Dermis blood vessel endothelial cell (primary cell): Measurements from ENCODE around the gene TMEM52. TPM values are rescaled to one million over a fixed set of nuclear protein-coding genes. Genes with fewer than 3 reads are reported as not detected.
"Not testable (repeated sequence)": the region's sequence is repeated elsewhere in the genome, so short reads cannot be mapped to it uniquely, and the experiment has no call there.

Experiments
- DNase-seq: peaks from one replicate; pipeline ENCODE4 v3.0.0; 2010
- total RNA-seq: library from RNA; depleted of rRNA; stranded (reverse); fragments of >200 nt; gene quantifications from 2 replicates; pipeline ENCODE4 v1.2.3, GENCODE V29; 2014

TMEM52 gene
- total RNA-seq, 1 donor from 2014 or later, result not detected

- DNase-seq, result no peak
These were observed 26.8 kb upstream of the TMEM52 start for GRCh38 chr1:1945782-1946393.

- DNase-seq, result peak; percentile 63
These were observed 24.9 kb upstream of the TMEM52 start for GRCh38 chr1:1943834-1944570.

GRCh38 chr1:1942753-1943656 is 23.9 kb upstream of the TMEM52 start:
- no peak for DNase-seq

GRCh38 chr1:1941868-1942752 is 23.0 kb upstream of the TMEM52 start:
- no peak for DNase-seq

- DNase-seq, result no peak
These were observed 22.2 kb upstream of the TMEM52 start for GRCh38 chr1:1941211-1941841.

- DNase-seq, result no peak
These were observed 21.0 kb upstream of the TMEM52 start for GRCh38 chr1:1940123-1940425.

- no peak for DNase-seq
These were observed 20.4 kb upstream of the TMEM52 start for GRCh38 chr1:1939296-1940122.

- DNase-seq, result no peak
These were observed 19.7 kb upstream of the TMEM52 start for GRCh38 chr1:1938613-1939295.

- no peak for DNase-seq
These were observed 19.1 kb upstream of the TMEM52 start for GRCh38 chr1:1938276-1938573.

- DNase-seq, result no peak
These were observed 18.6 kb upstream of the TMEM52 start for GRCh38 chr1:1937549-1938275.

- no peak for DNase-seq
These were observed 18.0 kb upstream of the TMEM52 start for GRCh38 chr1:1937061-1937460.

GRCh38 chr1:1934848-1935247 is 15.8 kb upstream of the TMEM52 start:
- DNase-seq, result not testable (repeated sequence)

GRCh38 chr1:1929639-1930545 is 10.8 kb upstream of the TMEM52 start:
- DNase-seq, result no peak

- no peak for DNase-seq
These were observed 10.1 kb upstream of the TMEM52 start for GRCh38 chr1:1929102-1929638.

- no peak for DNase-seq
These were observed 9.4 kb upstream of the TMEM52 start for GRCh38 chr1:1928231-1929101.

GRCh38 chr1:1927751-1928150 is 8.7 kb upstream of the TMEM52 start:
- no peak for DNase-seq

GRCh38 chr1:1926886-1927660 is 8.0 kb upstream of the TMEM52 start:
- DNase-seq, result no peak
